ENCODE results near the gene PPP6R2.

Gene PPP6R2

DNA sequence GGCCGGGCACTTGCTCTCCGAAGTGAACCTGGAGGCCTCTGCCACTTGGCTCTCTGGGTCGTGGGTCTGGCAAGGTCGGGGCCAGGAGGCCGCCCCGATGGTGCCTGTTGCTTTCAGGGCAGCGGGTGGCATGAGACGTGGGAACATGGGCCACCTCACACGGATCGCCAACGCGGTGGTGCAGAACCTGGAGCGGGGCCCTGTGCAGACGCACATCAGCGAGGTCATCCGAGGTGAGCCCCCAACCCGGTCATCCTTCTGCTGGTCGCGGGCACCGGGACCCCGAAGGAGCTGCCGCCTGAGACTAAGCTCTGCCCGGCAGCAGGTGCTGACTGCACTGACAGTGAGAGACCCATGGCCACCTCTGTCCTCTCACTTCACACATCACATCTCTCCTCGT, 91.7 kb downstream of the PPP6R2 start:
- DNase-seq (ENCODE audit: low read depth in 2 of 2) = no peak

DNA sequence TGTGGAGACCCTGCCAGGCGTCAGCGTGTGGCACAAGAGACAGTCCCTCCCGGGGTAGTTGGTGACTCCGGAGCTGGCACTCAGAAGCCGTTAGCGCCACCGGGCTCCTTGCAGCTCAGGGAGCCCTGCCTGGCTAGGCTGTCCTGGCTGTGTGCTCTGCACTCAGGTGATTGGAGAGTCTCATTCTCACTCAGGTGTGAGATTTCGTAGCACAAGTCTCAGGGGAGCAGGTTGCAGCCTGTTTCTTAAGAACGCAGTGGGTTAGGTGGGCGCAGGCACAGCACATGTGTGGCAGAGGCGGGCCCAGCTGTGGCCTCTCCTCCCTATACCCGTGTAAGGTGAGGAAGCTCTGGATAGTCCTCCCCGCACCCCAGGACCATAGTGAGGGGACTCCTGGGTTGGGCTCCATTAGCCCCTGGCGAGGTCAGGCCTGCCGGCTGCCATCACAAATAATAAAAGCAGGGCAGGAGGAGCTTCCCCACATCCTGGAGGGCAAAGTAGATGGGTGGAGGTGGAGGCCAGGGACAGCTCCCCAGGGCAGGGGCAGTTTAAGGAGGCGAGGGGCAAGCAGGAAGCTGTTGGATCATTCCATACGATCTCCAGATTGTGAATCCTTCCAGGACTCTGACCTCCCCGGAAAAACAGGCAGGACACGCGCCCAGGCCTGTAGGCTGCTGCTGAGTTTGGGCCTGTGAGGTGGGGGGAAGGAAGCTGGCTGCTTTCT, 92.3 kb downstream of the PPP6R2 start:
- DNase-seq (ENCODE audit: low read depth in 2 of 2) = no peak

DNA sequence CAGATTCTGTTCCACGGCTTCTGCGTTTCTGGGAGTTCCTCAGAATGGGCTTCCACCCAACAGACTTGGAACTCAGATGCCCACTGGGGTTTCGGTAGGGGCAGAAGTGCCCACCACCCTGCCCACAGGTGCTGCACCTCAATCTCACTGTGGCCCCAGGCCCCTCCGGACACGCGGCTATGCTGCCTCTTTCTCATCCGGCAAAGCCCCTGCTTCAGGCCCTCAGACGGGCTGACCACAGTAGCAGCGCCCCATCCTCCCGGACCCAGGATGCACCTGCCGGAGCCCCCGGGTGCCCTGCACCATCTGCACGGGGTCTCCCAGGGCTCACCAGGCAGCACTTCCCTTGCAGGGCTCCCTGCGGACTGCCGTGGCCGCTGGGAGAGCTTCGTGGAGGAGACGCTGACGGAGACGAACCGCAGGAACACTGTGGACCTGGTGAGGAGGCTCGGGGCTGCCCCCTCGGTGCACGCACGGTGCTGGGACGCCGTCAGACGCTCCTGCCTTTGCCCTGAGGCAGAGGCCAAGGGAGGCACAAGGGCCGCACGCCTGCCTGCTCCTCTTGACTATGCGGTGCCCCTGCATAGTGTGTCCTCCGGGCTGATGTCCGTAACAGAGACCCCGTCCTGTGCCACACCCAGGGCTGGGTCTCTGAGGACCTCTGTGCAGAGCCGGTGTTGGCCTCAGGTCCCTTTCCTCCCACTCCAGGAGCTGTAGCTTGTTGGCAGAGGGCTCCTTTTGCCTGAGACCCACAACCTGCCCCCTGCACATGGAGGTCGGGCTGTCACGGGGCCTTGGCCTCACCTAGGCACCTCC, 93.1 kb downstream of the PPP6R2 start:
- no peak for DNase-seq (ENCODE audit: low read depth in 2 of 2)

DNA sequence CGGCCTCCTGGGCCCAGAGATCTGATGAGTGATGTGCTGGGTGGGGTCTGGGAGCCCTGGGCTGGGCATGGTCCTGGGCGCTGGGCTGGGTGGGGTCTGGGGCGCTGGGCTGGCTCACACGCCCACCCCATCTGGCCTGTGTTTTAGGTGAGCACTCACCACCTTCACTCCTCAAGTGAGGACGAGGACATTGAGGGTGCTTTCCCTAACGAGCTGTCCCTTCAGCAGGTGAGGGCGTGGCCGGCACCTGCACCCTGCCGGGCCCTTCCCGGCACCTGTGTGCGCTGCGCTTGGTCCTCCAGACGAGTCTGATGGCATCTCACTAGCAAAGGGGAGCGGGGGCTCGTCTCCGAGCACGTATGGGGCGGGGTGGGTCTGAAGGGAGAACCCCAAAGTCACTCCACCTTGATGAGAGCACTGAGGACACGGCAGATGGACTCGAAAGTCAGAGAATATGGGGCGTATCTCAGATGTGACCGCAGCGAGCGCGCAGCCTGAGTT, 93.8 kb downstream of the PPP6R2 start:
- no peak for DNase-seq (ENCODE audit: low read depth in 2 of 2)

DNA sequence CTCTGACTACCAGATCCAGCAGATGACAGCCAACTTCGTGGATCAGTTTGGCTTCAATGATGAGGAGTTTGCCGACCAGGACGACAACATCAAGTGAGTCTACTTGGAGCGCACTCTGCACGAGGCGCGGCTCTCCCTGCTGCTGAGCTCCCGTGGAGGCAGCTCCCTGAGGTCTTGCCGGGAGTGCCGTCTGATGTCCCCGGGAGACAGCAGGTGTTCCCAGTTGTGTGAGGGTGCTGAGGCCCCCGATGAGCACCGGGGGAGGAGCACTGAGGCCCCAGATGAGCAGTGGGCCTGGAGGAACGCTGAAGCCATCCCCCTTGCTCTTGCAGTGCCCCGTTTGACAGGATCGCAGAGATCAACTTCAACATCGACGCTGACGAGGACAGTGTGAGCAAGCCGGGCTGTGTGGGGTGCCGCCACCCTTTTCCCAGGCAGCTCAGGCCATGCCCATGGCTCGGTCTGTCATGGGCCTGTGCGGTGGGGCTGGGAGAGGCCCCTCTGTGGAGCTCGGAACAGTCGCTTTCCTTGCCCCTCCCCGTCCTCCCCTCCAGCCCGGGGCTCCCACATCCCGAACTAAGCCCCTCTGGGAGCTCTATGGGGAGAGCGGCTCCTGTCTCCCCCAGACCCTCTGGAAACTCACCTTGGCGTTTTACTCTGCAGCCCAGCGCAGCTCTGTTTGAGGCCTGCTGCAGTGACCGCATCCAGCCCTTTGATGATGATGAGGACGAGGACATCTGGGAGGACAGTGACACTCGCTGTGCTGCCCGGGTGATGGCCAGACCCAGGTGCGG, 94.6 kb downstream of the PPP6R2 start:
- no peak for DNase-seq (ENCODE audit: low read depth in 2 of 2)

DNA sequence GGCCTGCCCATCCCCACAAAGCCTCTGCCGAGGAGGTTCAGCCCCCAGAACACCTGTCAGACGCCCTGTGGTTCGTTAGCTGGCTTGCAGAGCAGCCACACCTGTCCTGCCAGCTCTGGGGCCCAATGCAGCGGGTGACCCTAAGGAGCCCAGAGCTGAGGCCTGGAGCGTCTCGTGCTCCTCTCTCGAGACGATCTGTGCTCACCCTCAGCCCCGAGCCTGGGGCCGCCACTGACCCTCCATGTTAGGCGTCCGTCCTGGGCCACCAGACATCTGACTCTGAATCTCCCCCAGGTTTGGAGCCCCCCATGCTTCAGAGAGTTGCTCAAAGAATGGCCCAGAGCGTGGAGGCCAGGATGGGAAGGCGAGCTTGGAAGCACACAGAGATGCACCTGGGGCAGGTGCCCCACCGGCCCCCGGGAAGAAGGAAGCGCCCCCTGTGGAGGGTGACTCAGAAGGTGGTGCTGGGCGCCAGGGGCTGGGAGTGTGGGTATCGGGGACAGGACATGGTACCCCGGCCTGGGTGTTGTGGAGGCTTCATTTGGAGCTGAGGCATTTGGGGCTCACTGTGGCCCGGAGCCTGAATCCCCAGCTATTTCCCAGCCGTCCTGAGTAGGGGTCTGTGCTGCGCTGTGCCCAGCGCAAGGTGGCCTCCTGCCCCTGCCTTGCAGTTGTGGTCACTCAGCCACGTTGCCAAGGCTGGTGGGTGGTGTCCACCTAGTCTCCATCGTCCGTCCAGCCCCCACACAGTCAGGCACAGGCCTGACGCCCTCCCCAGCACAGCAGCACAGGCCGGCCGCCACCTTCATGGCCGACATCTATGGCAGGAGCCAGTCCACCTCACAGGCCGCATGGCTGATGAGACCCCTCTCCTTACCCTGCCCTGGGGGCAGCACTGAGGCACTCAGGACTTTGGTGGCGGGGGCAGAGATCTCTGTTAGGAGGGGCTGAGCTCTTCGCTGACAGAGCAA, 95.5 kb downstream of the PPP6R2 start:
- no peak for DNase-seq (ENCODE audit: low read depth in 2 of 2)

- no peak for DNase-seq (ENCODE audit: low read depth in 2 of 2)
Measured at GRCh38 chr22:50439314-50439870, 96.3 kb downstream of the PPP6R2 start.

DNA sequence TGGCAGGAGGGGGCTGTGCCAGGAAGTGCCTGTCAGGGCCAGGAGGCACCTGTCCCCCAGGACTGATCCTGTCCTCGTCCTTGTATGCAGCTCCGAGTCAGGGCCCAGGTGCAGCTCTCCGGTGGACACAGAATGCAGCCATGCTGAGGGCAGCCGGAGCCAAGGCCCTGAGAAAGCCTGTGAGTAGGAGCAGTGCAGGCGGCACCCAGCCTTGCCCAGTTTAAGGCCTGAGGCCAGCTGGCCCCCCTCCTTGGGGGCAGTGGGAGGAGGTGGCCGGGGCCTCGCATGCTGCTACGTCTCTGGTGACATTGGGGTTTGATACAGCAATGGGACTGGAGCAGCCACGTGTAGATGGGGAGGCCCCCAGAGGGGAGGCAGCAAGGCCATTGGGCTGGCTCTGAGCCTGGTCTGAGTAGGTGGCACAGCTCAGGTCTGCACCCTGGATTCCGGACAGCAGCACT, 96.8 kb downstream of the PPP6R2 start:
- DNase-seq (ENCODE audit: low read depth in 2 of 2) = no peak

DNA sequence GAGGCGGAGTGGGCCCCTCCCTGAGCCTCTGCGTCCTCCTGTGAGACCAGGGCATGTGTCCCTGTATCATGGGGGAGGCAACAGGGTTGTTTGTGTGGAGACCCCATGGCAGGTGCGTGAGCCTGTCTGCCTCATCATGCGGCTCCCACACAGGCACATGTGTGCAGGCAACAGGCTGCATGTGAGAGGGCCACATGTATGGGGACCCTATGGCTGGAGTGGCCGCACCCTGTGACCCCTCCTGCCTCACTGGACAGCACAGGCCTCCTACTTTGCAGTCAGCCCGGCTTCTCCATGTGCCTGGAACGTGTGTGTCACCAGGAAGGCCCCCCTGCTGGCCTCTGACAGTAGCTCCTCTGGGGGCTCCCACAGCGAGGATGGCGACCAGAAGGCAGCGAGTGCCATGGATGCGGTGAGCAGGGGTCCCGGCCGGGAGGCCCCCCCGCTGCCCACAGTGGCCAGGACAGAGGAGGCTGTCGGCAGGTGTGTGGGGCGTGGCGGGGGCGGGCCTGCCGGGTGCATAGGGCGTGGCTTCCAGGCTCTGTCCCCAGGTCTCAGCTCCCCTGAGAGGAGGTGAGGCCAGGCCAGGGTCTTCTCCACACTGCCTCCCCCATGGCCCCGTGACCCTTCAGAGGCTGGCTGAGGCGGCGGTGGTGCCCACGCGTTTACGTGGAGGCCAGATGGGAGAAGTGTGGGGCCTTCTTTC, 97.6 kb downstream of the PPP6R2 start:
- no peak for DNase-seq (ENCODE audit: low read depth in 2 of 2)

DNA sequence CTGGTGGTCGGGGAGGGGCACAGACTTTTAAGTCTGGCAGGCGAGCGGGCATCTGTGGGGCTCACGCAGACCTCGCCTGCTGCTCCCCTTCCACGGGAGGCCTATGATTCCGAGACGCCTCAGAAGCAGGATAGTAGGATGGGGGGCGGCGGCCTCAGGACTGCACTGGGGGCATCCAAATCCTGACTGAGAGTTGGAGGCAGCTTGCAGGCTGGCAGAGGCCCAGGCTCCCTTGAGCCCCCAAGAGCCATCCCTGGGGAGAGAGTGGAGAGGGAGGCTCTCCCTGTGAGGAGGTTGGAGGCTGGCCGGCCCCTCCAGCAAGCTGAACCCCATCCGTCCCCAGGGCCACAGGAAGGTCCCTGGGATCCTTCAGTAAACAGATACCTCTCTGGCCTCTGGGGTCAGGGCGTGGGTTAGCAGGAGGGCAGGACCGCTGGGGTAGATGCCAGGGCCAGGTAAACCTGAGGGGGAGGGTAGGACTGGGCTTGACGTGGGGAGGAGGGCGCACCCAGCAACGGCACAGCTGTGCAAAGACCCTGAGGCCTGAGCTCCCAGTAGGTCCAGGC, 98.4 kb downstream of the PPP6R2 start:
- DNase-seq (ENCODE audit: low read depth in 2 of 2) = no peak

DNA sequence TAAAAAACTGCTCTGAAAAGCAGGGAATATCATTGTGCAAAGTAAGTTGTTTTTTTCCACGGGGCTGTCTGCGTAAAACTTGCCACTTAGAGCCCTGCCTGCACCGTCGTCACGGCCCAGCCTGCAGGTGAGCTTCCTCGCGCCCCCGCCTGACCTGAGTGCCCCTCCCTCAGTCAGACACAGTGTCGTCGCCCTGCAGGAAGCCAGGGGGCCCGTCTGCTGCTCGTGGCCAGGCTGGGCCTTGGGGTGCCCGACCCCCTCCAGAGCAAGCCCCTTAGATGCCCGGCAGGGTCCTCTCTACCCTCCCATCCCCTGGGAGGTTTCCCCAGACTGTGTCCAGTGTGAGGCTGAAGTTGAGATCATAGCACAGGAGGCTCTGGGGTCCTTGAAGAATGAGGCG, 100.1 kb downstream of the PPP6R2 start:
- no peak for DNase-seq (ENCODE audit: low read depth in 2 of 2)

- DNase-seq (ENCODE audit: low read depth in 2 of 2) = no peak
Measured at GRCh38 chr22:50443801-50444625, 100.9 kb downstream of the PPP6R2 start.

- no peak for DNase-seq (ENCODE audit: low read depth in 2 of 2)
Measured at GRCh38 chr22:50444663-50445062, 101.5 kb downstream of the PPP6R2 start.

DNA sequence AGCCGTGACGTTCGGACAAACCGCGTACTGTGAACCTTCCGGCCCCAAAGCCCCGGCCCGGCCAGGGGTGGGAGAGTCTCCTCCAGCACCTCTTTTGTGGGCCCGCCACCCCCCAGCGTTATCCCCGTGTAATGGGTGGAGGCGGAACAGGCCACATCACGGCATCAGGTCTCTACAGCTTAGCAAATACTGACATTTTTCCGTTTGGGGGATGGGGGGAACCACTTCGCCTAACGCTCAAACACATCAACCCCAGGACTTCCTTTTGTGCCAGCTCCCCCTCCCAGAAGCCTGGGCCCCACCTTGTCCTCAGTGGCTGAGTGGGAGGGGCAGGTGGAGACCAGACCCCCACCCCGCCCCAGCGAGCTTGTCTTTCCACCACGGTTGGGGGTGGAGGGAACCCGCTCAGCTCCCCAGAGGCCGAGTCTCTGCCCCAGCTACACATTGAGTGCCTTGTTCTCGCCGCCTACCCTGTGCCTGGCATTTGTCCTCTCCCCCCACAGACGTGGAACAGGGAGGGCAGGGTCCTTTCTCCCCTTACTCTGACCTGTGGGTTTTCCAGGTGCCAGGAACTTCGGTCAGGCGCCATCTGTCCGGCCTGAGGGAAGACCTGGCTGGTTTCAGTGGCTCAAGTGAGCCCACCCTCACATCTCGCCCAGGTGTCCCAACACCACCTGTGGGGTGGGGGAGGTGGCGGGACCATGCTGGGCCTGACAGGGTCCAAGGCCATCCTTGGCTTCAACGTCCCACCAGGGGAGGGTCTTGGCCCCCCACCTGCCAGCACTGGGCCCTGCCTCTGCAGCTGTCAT, 102.1 kb downstream of the PPP6R2 start:
- DNase-seq (ENCODE audit: low read depth in 2 of 2) = peak in 1 of 2 donors; percentile 19

GRCh38 chr22:50445880-50446707, 103.0 kb downstream of the PPP6R2 start:
- no peak for DNase-seq (ENCODE audit: low read depth in 2 of 2)

- DNase-seq (ENCODE audit: low read depth in 2 of 2) = no peak
Measured at GRCh38 chr22:50446708-50447575, 103.8 kb downstream of the PPP6R2 start.
